ENCODE data around the gene UBALD1.

Gene UBALD1

DNA sequence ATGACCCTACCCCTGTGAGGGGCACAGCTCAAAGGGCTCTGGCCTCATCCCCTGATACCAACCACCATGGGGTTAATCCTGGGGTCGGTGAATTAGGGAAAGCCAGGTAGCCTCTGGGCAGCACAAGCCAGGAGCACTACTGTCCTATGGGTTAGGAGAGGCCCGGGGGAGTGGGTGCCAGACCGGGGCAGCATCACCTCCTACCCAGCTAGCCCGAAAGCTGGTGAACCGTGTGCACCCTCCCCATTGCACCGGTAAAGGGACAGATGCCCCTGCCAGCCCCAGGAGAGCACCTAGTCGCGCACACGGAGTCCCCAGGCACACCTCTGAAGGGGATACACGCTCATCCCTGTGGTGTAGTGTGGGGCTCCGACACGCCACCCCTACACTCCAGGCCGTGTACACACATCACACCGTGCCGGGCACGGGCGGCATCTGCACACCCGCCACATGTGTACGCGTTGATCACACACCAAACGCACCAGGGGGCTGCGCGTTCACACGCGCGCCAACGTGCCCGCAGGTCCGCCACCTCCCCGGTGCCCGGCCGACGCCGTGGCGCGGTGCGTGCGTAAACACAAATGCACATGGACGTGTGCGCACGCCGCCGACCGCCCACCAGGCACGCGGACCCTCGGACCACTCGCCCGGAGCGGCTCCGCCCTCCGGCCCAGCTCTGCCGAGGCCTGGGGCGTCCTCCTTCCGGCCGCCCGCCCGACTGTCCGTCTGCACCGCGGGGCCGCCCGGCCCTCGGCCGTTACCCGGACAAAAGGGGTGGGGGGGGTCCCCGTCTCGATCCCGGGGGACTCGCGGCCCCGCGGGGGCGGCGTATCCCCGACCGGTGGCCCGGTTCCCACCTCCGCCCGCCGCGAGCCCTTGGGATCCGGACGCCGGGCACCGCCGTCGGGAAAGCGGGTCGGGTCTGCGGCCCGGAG, 785 bp downstream of the UBALD1 start:
- no peak for DNase-seq

DNA sequence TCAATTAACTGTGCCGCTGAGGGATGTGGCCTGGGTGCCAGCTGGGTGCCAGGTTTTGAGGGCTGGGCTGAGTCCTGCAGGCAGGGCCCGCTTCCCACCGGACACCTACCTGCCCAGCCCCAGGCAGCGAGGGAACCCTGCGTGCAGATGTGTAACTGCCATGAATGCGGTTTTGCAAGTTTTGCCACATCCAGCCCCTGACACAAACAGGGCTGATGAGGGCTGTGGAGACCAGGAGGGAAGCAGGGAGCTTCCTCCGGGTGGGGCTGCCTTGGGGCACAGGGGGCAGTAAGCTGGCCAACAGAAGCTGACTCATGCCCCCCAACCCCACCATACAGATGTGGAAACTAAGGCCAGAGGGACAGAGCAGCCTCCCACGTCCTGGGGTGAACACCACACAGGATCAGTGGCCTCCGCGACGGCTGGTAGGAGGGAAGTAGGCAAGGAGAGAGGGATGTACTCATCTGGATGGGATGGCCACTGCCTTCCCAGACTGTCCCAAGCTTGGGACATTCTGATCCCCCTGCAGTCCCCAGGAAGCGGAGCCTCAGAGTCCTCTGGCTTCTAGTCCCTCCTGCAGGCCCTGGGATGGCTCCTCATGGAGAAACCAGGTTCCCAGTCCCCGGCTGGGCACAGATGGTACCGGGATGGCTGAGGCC, 1.6 kb downstream of the UBALD1 start:
- DNase-seq, result no peak

DNA sequence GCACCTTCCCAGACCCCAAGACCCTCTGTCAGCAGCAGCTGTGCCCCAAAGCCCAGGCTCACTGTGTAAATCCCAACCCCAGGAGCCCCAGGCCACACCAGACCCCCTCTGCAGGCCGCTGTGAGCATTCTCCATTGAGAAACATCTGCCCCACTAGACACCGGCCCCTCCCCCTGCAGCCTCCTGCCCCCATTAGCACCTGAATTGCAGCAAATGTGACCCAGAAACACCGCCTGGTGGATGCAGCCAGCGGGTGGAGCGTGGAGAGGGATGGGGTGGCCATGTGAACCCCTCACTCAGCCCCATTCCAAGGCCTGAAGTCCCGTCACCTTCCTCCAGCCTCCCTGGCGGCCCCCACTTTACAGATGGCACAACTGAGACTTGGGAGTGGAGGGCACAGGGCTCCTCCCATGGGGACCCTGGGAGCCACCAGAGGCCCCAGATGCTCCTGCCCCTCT, 2.2 kb downstream of the UBALD1 start:
- no peak for DNase-seq

- DNase-seq, result no peak
Observed at GRCh38 chr16:4611337-4612021, 3.2 kb downstream of the UBALD1 start.

- DNase-seq, result no peak
Observed at GRCh38 chr16:4610011-4611005, 4.4 kb downstream of the UBALD1 start.

- no peak for DNase-seq
Observed at GRCh38 chr16:4609200-4610010, 5.3 kb downstream of the UBALD1 start.

- DNase-seq, result no peak
Observed at GRCh38 chr16:4608704-4608980, 6.0 kb downstream of the UBALD1 start.

DNA sequence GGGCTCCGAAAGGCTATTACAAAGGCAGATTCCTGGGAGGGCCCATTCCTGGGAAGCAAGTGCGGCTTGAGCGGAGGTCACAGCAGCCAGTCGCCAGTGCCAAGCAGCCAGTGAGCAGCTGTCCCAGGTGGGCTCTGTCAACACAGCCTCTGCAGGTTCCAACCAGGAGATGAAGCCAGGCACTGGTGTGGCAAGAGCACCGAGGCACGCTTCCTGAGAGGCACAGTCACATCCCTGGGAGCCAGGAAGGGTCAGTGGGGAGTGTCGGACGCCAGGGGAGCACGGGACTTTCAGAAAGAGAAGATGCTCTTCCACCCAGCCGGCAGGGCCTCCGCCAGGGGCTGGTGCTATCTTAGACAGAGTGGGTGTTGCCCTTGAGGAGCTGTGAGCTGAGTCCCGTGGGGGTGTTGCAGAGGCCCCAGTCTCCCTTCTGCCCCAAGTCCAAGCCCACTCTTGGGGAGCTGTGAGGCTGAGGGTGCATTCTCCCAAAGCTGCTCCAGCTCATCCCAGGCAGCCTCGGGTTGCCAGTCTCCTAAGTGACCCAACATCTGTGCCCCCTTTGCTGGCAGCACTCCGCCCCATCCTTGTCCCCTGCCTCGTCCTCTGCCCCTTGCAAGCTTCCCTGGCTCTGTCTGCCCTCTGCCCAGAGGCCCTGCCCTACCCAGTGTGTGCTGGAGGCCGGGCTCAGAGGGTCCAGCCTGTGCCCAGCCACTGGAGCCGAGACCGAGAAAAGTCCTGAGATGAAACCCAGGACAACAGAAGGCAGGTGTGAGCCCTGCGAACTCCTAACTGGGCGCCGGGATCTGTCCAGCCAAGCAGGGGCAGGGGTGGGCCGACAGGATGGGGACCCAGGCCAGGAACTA, 6.6 kb downstream of the UBALD1 start:
- no peak for DNase-seq

DNA sequence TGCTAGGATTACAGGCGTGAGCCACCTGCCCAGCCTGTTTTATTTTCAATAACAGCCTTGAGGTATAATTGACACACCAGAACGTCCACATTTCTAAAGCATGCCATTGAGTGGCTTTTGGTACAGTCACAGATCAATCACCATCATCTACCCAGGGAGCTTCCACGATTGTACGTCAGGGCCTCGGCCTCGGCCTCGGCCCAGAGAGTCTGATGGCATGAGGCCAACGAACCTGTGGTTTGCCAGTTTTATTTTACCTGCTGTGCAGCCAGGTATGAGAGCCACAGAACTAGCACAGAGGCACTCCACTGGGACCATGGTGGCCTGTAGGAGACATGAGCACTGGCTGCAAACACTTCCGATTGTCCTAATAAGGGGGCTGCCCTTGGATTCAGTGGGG, 8.3 kb downstream of the UBALD1 start:
- no peak for DNase-seq

DNA sequence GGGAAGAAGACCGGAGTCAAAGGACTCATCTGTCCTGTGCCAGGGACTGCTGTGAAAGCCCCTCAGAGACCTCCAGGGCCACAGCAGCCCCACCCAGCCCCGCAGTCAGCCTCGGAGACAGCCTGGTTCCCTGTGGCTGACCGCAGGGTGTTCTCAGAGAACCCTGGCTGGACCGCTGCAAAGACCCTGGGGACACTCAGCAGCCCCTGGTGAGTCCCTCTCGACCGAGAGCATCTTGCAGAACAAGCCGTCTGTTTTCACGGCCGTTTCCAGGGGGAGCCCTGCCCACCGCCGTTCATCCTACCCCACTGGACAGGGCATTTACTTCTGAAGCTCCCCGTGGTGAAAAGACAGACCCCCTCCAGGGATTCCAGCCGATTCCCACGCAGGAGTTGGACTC, 10.3 kb downstream of the UBALD1 start:
- no peak for DNase-seq

- no peak for DNase-seq
Observed at GRCh38 chr16:4603624-4604170, 11.0 kb downstream of the UBALD1 start.

DNA sequence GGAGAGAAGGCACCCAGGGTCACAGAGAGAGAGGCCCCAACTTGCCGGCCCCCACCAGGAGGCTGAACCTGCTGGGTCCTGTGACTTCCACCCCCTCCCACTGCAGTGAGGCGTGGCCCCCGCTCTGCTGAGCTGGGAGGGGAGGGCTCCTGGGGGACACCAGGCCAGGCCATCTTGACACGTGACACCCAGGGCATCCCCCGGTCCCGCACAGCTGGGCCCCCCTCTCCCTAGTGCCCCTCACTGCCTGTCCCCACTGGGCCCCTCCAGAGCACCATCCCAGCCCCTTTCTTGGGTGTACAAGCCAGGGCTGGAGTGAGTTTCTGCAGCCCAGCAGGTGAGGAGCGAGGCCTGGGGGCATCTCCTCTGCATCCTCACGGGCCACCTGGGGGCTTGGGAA, 12.4 kb downstream of the UBALD1 start:
- DNase-seq, result no peak

GRCh38 chr16:4601864-4602186, 12.9 kb downstream of the UBALD1 start:
- no peak for DNase-seq

DNA sequence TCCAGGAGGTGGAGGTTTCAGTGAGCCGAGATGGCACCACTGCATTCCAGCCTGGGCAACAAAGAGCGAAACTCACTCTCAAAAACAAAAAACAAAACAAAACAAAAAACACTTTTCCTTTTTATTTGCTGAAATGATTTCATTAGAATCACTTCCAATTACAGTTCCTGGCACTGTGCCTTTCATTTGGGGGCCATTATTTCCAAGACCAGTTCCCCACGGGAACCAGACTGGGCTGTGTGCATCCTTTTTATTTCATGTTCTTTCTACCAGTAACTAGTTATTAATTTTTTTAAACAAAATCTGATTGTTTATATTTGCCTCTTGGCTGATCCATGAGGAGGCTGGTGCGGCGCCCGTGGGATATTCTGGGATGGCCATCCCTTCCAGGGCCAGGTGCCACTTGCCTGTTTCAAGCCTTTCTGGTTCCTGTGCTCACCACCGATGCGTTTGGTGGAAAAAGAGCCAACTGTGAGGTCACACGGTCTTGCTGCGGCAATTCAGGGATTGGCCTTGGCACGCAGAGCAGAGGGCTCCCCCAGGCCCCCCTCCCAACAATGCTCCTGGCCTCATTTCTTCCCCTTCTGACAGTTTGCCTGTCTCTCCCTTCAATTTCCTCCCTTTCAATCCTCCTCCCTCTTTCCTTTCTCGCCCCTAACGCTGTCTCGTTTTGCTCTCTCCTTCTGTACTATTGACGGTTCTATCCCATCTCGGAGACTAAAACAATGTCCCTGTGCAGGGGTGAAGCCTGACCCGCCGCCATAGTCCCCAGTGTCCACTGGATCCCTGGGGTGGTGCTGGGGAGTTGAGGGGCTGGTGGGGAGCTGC, 13.4 kb downstream of the UBALD1 start:
- DNase-seq, result no peak

- no peak for DNase-seq
Observed at GRCh38 chr16:4599545-4599944, 15.1 kb downstream of the UBALD1 start.

DNA sequence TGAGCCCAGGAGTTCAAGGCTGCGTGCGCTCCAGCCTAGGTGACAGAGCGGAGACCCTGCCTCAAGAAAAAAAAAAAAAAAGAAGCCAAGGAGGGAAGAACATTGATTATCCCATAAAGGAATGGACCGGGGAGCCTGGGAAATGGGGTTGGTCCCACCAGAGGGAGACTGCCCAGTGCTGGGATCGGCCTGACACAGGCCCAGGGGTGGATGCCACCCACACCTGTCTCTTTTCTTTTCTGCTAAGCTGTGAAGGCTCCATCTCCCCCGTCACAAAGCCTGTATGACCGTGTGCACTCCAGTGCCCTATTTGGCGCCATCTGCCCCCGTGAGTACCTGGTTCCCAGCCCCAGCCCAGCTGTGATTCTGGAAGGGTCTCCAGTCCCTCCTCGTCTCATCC, 15.7 kb downstream of the UBALD1 start:
- DNase-seq, result no peak

GRCh38 chr16:4597174-4597573, 17.5 kb downstream of the UBALD1 start:
- DNase-seq, result no peak

- DNase-seq, result no peak
Observed at GRCh38 chr16:4594433-4595410, 20.0 kb downstream of the UBALD1 start.

Measured in NCI-H510A (cell line).